Stimulated activated CD8-positive, alpha-beta memory T cell treated with anti-CD3 and anti-CD28 coated beads, Interleukin-15, amount 100 ng/mL, for 48 hours (primary cell): ENCODE measurements around the gene NDRG3.
"Not testable (repeated sequence)": the region's sequence is repeated elsewhere in the genome, so short reads cannot be mapped to it uniquely, and the experiment has no call there.

ENCODE experiments used
- DNase-seq, 2 donors: peaks; one replicate each; pipeline ENCODE4 v3.0.0-alpha.2; 2020; ENCODE audit warnings: low read depth in 2 of 2

Gene NDRG3

DNA sequence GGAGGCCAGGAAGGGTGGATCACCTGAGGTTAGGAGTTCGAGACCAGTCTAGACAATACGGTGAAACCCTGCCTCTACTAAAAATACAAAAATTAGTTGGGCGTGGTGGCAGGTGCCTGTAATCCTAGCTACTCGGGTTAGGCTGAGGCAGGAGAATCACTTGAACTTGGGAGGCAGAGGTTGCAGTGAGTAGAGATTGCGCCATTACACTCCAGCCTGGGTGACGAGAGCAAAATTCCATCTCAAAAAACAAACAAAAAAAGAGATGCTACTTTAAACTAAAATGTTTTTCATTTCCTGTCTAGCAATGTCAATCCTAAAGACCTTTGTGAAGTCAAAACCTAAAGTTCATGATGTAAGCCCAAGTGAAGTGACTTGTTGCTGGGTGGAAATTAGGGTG, 14.8 kb upstream of the NDRG3 start:
- DNase-seq = no peak

- DNase-seq = no peak
Observed at GRCh38 chr20:36758276-36758675, 12.4 kb upstream of the NDRG3 start.

- DNase-seq = no peak
Observed at GRCh38 chr20:36756496-36756895, 10.6 kb upstream of the NDRG3 start.

- DNase-seq = no peak
Observed at GRCh38 chr20:36754656-36755222, 8.8 kb upstream of the NDRG3 start.

- DNase-seq = no peak
Observed at GRCh38 chr20:36752582-36752981, 6.7 kb upstream of the NDRG3 start.

GRCh38 chr20:36745234-36745926, 510 bp downstream of the NDRG3 start:
- peak in 1 of 2 donors; percentile 23 for DNase-seq

DNA sequence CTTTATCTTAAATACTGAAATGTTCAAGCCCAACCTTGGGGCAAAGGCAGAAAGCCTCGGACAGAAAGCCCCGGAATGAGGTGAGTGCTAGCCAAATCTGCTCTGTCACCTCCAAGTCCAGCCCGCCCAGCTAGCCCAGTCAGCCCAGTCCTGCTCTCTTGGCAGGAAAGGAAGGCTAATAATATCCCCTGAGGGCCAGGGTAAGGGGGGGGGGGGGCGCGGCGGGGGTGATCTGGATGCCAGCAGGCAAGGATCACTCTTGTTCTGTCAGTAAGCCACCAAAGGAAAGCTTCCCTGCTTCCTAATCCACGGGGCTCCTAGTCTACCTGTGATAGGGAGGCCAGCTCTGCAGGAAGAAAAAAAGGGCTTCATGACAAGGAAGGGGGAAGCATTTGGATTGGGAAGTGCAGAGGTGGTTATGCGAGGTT, 1.1 kb downstream of the NDRG3 start:
- no peak for DNase-seq

DNA sequence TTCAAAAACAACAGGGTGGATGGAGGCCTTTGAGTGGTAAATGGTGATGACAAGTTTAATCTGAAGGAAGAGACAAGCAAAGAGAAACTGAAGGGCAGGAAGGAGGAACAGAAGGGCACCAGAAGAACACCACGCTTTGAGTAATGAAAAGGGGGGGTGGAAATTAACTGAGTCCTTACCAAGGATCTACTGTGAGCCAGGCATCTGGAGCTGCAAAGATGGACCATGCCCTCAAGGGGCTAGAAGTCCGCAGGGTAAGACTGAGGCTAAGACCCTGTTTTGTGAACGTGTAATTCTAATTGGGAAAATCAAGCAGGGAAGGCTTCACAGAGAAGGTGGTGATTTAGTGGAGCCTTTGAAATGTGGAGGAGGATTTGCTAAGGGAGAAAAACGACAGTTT, 1.6 kb downstream of the NDRG3 start:
- no peak for DNase-seq

- DNase-seq = no peak
Observed at GRCh38 chr20:36742558-36742957, 3.3 kb downstream of the NDRG3 start.

- DNase-seq = no peak
Observed at GRCh38 chr20:36741072-36741471, 4.8 kb downstream of the NDRG3 start.

- DNase-seq = no peak
Observed at GRCh38 chr20:36737183-36737499, 8.7 kb downstream of the NDRG3 start.

DNA sequence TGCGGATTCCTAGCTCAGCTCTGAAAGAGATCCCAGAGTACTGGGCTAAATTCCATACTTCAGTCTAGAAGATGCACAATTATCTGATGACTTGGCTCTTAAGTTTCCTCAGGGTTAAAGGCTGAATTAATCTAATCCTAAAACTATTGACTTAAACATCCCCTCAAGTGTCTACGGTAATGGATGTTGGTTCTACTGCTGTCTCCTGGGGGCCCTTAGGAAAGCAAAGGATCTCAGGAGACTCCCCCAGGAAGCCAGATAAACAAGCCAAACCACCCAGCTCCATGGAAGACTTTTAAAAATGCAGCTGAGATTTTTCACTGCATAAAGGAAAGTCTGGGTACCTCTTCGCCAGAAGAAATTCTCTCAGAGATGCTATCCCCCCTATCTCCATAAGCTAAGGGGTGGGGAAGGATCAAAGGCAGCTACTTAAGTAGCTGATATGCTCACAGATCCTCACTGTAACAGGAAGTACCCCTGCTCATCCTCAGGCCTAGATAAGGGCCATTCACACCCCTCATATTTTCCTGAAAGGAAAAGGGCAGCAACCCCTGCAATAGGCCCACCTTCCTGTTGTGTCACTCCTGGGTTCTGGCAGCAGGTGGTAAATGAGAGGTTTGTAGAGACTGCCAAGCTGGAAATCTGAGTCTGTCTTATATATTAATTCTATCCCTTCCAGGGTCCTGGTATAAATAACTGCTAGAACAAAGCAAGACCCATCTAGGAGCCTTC, 9.3 kb downstream of the NDRG3 start:
- DNase-seq = no peak

GRCh38 chr20:36732456-36732855, 13.4 kb downstream of the NDRG3 start:
- DNase-seq = no peak

GRCh38 chr20:36728986-36729385, 16.9 kb downstream of the NDRG3 start:
- DNase-seq = no peak

DNA sequence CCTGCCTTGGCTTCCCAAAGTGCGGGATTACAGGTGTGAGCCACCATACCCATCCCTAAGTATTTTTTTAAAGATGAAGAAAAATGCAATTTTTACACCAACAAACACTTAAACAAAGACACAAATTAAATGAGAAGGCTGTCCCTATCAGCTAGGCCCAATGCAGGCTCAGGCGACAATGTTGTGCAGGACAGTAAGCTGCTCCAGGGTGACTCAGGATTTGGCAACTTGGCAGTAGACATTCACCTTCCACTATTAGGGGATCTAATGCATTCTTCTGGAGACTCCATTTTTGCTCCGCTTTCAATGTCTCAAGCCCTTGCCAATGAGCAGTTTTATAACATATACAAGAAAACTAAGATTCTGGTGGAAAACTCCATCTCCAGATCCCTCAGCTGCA, 19.7 kb downstream of the NDRG3 start:
- no peak for DNase-seq

GRCh38 chr20:36720510-36720909, 25.4 kb downstream of the NDRG3 start:
- no peak for DNase-seq

GRCh38 chr20:36717657-36718056, 28.2 kb downstream of the NDRG3 start:
- DNase-seq = no peak

GRCh38 chr20:36717021-36717420, 28.9 kb downstream of the NDRG3 start:
- no peak for DNase-seq

DNA sequence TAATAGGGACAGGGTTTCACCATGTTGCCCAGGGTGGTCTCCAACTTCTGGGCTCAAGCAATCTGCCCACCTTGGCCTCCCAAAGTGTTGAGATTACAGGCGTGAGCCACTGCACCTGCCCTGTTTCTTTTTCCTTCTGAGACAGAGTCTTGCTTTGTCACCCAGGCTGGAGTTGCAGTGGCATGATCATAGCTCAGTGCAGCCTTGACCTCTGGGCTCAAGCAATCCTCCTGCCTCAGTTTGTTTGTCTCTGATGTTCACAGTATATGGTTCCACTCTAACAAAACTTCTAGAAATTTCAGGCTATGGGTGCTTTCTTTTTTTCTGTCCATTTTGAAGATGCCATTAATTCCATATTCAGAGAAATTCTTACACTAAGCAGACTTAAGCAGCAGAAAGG, 33.1 kb downstream of the NDRG3 start:
- no peak for DNase-seq

DNA sequence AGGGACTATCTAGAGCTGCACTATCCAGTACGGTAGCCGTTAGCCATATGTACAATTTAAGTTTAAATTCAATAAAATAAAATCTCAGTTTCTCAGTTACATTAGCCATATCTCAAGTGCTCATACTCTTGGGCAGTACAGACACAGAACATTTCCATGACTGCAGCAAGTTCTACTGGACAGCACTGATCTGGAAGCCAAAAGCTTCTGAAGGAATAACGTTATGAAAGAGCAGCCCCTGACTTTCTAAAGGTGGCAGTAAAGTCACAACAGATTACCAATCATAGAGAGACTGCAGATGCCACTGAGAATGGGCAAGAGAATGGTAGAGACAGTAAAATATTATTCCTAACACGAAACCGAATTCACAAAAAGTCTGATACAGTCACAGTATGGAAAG, 36.8 kb downstream of the NDRG3 start:
- DNase-seq = no peak

GRCh38 chr20:36703530-36703929, 42.4 kb downstream of the NDRG3 start:
- no peak for DNase-seq

GRCh38 chr20:36700438-36700837, 45.5 kb downstream of the NDRG3 start:
- no peak for DNase-seq

DNA sequence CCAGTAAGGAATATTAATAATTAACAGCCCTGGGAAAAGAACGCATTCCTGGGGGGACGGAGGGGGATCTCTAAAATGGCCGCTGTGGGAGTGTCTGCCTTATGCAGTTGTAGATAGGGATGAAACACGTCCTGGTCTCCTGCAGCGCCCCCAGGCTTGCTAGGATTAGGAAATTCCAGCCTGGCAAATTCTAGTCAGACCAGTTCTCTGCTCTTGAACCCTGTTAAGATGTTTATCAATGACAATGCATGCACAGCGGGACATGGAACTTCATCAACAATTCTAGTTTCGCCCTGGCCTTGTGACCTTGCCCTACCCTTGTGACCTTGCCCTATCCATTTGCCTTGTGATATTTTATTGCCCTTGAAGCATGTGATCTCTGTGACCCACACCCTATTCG, 50.4 kb downstream of the NDRG3 start:
- not testable (repeated sequence) for DNase-seq
